Measurements from ENCODE around the gene PPP1R13B. TPM values are rescaled to one million over a fixed set of nuclear protein-coding genes. Genes with fewer than 3 reads are reported as not detected.

The PPP1R13B gene
- total RNA-seq, 2 experiments from 2014 or later: 8.2 to 18.9 TPM

DNA sequence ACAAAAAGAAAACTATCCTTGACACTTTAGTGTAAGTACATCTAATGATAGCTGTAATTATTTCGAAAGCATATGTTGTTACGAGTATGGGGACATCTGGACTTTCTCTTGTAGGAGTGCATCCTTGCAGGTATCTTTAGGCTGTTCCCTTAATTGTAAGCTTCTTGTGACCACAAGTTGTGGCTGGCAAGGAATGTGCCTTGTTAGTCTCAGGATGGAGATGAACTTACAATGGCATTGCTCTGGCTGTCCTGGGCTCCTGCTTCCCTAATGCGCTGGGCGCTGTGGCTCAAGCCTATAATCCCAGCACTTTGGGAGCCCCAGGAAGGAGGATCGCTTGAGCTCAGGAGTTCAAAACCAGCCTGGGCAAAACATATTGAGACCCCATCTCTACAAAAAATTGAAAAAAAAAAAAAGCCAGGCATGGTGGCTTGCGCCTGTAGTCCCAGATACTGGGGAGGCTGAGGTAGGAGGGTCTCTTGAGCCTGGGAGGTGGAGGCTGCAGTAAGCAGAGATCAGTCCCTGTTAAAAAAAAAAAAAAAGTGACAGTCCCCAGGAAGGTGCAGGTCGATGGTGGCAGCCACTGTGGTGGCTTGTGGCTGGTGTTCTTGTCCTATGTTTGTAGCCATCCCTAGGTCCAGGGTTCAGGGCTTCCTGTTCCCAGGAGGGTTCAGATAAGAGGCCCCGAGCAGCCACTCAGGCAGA is 23.7 kb upstream of the PPP1R13B start:
- Histone ChIP-seq H3K79me2 (ENCODE audit: insufficient read depth, low read depth, low read length) (no peaks in the 10 kb centered on the region), H3K9me2 (ENCODE audit: insufficient read depth, low read length) (no peaks in the 10 kb centered on the region), H3K4me3 (ENCODE audit: low read depth, low read length, poor library complexity, severe bottlenecking) (no peak overlapping the region), H3K27ac (ENCODE audit: low read depth, low read length, poor library complexity, severe bottlenecking) (no peak overlapping the region), H3K36me3 (ENCODE audit: insufficient read depth, low read length) (no peaks in the 10 kb centered on the region), H3K4me2 (ENCODE audit: low read length) (peak overlapping the region; percentile 97; the same call in 1 of the 2 replicates), H3K9me3 (ENCODE audit: low read length) (no peaks in the 10 kb centered on the region), H2AFZ (ENCODE audit: low read length) (peak overlapping the region; percentile 83; the same call in 1 of the 2 replicates), H4K20me1 (ENCODE audit: insufficient read depth, low read length) (no peaks in the 10 kb centered on the region), H3K4me1 (ENCODE audit: insufficient read depth, low read length, poor library complexity, severe bottlenecking) (peaks cover 14% of the 10 kb centered on the region)
- no TSS peak for BruUV-seq (replicated peaks)
- CTCF ChIA-PET (ENCODE audit: unreplicated experiment): interaction anchor here (0.5 kb wide), 1 partner anchor 33 kb away, joined by 3 read pairs; no protein-coding TSS in a partner anchor
- intact Hi-C loops (cut with micrococcal nuclease; ENCODE audit: unreplicated experiment): no loop called here
- no peak for DNase-seq (ENCODE audit: low spot score)
- TF ChIP-seq, protein P1, sequence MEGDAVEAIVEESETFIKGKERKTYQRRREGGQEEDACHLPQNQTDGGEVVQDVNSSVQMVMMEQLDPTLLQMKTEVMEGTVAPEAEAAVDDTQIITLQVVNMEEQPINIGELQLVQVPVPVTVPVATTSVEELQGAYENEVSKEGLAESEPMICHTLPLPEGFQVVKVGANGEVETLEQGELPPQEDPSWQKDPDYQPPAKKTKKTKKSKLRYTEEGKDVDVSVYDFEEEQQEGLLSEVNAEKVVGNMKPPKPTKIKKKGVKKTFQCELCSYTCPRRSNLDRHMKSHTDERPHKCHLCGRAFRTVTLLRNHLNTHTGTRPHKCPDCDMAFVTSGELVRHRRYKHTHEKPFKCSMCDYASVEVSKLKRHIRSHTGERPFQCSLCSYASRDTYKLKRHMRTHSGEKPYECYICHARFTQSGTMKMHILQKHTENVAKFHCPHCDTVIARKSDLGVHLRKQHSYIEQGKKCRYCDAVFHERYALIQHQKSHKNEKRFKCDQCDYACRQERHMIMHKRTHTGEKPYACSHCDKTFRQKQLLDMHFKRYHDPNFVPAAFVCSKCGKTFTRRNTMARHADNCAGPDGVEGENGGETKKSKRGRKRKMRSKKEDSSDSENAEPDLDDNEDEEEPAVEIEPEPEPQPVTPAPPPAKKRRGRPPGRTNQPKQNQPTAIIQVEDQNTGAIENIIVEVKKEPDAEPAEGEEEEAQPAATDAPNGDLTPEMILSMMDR (conservative IDR thresholded peaks at IDR 0.05; ENCODE audit: low read length): no peak
- no peak for TF ChIP-seq EZH2phosphoT487 (IDR thresholded peaks at IDR 0.05; ENCODE audit: borderline replicate concordance, low read depth, low read length)
- POLR2A ChIA-PET: no interaction called here

DNA sequence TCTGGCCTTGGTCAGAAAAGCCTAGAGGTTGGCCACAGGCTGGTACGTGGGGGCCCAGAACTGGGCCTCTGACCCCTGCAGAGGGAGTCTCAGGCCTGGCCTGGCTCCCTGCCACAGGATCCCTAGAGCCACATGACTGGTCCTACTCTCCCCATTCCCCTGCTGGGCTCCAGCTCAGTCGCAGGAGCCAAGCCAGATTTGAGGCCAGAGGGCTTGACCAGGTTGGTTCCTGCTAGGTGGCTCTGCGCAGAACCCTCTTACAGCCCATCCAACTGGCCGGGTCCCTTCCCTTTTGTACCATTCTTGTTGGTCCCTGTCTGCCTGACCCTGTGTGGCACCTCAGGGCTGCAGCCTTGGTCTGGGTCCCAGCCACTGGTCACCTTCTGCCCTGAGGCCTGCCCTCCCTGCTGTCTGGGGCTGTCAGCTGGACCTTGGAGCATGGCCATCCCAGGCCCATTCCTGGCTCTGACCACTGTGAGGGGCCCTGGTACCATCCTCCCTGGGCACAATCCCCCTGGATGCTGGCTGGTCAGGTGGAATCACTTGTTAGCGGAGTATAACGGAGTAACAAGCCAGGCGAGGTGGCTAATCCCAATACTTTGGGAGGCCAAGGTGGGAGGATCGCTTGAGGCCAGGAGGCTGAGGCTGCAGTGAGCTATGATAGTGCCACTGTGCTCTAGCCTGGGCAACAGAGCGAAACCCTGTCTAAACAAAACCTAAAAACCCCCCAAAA is 22.9 kb upstream of the PPP1R13B start:
- Histone ChIP-seq H3K27ac (ENCODE audit: low read depth, low read length, poor library complexity, severe bottlenecking) (no peak overlapping the region), H3K9me2 (ENCODE audit: insufficient read depth, low read length) (no peaks in the 10 kb centered on the region), H3K4me2 (ENCODE audit: low read length) (no peak overlapping the region), H3K79me2 (ENCODE audit: insufficient read depth, low read depth, low read length) (no peaks in the 10 kb centered on the region), H2AFZ (ENCODE audit: low read length) (no peak overlapping the region), H3K36me3 (ENCODE audit: insufficient read depth, low read length) (no peaks in the 10 kb centered on the region), H3K4me1 (ENCODE audit: insufficient read depth, low read length, poor library complexity, severe bottlenecking) (peaks cover 14% of the 10 kb centered on the region), H4K20me1 (ENCODE audit: insufficient read depth, low read length) (no peaks in the 10 kb centered on the region), H3K4me3 (ENCODE audit: low read depth, low read length, poor library complexity, severe bottlenecking) (no peak overlapping the region), H3K9me3 (ENCODE audit: low read length) (no peaks in the 10 kb centered on the region)
- TF ChIP-seq, protein P1 (conservative IDR thresholded peaks at IDR 0.05; ENCODE audit: low read length): no peak
- no peak for TF ChIP-seq EZH2phosphoT487 (IDR thresholded peaks at IDR 0.05; ENCODE audit: borderline replicate concordance, low read depth, low read length)
- no peak for DNase-seq (ENCODE audit: low spot score)
- intact Hi-C loops (cut with micrococcal nuclease; ENCODE audit: unreplicated experiment): no loop called here
- ChIA-PET CTCF (ENCODE audit: unreplicated experiment) (interaction anchor here (0.5 kb wide), 1 partner anchor 34 kb away, joined by 3 read pairs; no protein-coding TSS in a partner anchor), POLR2A (no interaction called here)
- BruUV-seq (replicated peaks): no TSS peak
